Astrocyte (in vitro differentiated cells and primary cell): ENCODE results near the gene SLC39A1. TPM values are rescaled to one million over a fixed set of nuclear protein-coding genes. Genes with fewer than 3 reads are reported as not detected.
"Not testable (repeated sequence)": the region's sequence is repeated elsewhere in the genome, so short reads cannot be mapped to it uniquely, and the experiment has no call there.

Source experiments
- DNase-seq: peaks from one replicate; pipeline ENCODE4 v3.0.0-alpha.2; 2010; ENCODE audit warnings: low read depth
- FAIRE-seq: peaks from 2 replicates; lab custom pipeline; 2011; peaks lifted over from hg19 to GRCh38; lab: Jason Lieb, UNC
- H2AFZ ChIP-seq: 2 replicates; pipeline ENCODE4 v1.6.0; 2012; ENCODE audit warnings: low read depth, low read length, inconsistent platforms
- H3K27ac ChIP-seq: 2 replicates; pipeline ENCODE4 v1.5.1; 2011; ENCODE audit warnings: low read depth, low read length, inconsistent platforms
- H3K27me3 ChIP-seq: 2 replicates; pipeline ENCODE4 v1.6.0; 2011; ENCODE audit warnings: low read length, inconsistent platforms; ENCODE audit not compliant: insufficient read depth
- H3K36me3 ChIP-seq: 2 replicates; pipeline ENCODE4 v1.5.1; 2011; ENCODE audit warnings: low read length, inconsistent platforms; ENCODE audit not compliant: insufficient read depth
- H3K4me1 ChIP-seq: 2 replicates; pipeline ENCODE4 v1.5.1; 2011; ENCODE audit warnings: low read length, inconsistent platforms; ENCODE audit not compliant: insufficient read depth
- H3K4me2 ChIP-seq: 2 replicates; pipeline ENCODE4 v1.6.0; 2012; ENCODE audit warnings: low read length, inconsistent platforms
- H3K4me3 ChIP-seq: 2 replicates; pipeline ENCODE4 v1.5.1; 2011; ENCODE audit warnings: low read depth, mild to moderate bottlenecking, low read length, inconsistent platforms; ENCODE audit not compliant: insufficient read depth
- H3K79me2 ChIP-seq: 2 replicates; pipeline ENCODE4 v1.6.0; 2012; ENCODE audit warnings: mild to moderate bottlenecking, low read length, inconsistent platforms; ENCODE audit not compliant: insufficient read depth
- H3K9ac ChIP-seq: 2 replicates; pipeline ENCODE4 v1.6.0; 2012; ENCODE audit warnings: mild to moderate bottlenecking, low read length, inconsistent platforms
- H3K9me3 ChIP-seq: 2 replicates; pipeline ENCODE4 v1.5.1; 2012; ENCODE audit warnings: low read depth, mild to moderate bottlenecking, low read length, inconsistent platforms; ENCODE audit not compliant: insufficient read depth
- H4K20me1 ChIP-seq: 2 replicates; pipeline ENCODE4 v1.6.0; 2012; ENCODE audit warnings: low read length, inconsistent platforms; ENCODE audit not compliant: insufficient read depth
- H3K27ac Mint-ChIP-seq: one replicate; pipeline ENCODE4 v1.8.0; 2021; ENCODE audit warnings: mild to moderate bottlenecking, mixed read lengths; ENCODE audit not compliant: unreplicated experiment
- H3K27me3 Mint-ChIP-seq: one replicate; pipeline ENCODE4 v1.8.0; 2021; ENCODE audit warnings: low read depth, mixed read lengths; ENCODE audit not compliant: unreplicated experiment
- H3K36me3 Mint-ChIP-seq: one replicate; pipeline ENCODE4 v1.8.0; 2021; ENCODE audit warnings: low read depth, mixed read lengths; ENCODE audit not compliant: unreplicated experiment
- H3K4me1 Mint-ChIP-seq: one replicate; pipeline ENCODE4 v1.8.0; 2021; ENCODE audit warnings: low read depth, mixed read lengths; ENCODE audit not compliant: unreplicated experiment
- H3K4me3 Mint-ChIP-seq: one replicate; pipeline ENCODE4 v1.8.0; 2021; ENCODE audit warnings: mild to moderate bottlenecking, moderate library complexity, mixed read lengths; ENCODE audit not compliant: unreplicated experiment
- H3K9me3 Mint-ChIP-seq: one replicate; pipeline ENCODE4 v1.8.0; 2021; ENCODE audit warnings: mild to moderate bottlenecking, mixed read lengths; ENCODE audit not compliant: unreplicated experiment
- CTCF ChIP-seq: IDR thresholded peaks from 2 replicates; pipeline ENCODE4 v1.5.1; 2011; ENCODE audit warnings: low read depth, mild to moderate bottlenecking, inconsistent platforms, low read length, moderate library complexity; ENCODE audit not compliant: insufficient read depth
- EZH2 ChIP-seq: IDR thresholded peaks from 2 replicates; pipeline ENCODE4 v1.6.1; 2012; ENCODE audit warnings: mild to moderate bottlenecking, low read length, inconsistent platforms; ENCODE audit not compliant: insufficient read depth
- microRNA-seq: library from miRNA; unstranded; fragments of <30 nt; microRNA quantifications from one replicate; pipeline ENCODE4 v1.2.0, GENCODE V29; 2020
- total RNA-seq: library from RNA; stranded (reverse); gene quantifications from 2 replicates; pipeline ENCODE4 v1.2.1, GENCODE V29; 2021

The SLC39A1 gene
- total RNA-seq, 1 donor from 2014 or later: 91.7 TPM

- no peak for DNase-seq
- Histone ChIP-seq H3K27me3 (no peaks in the 10 kb centered on the region), H3K9me3 (no peaks in the 10 kb centered on the region), H3K9ac (no peak overlapping the region), H3K4me3 (no peak overlapping the region), H4K20me1 (peaks cover 80% of the 10 kb centered on the region), H3K79me2 (peaks cover 91% of the 10 kb centered on the region), H3K36me3 (peaks cover 4% of the 10 kb centered on the region), H3K27ac (no peak overlapping the region), H3K4me2 (no peak overlapping the region), H2AFZ (no peak overlapping the region), H3K4me1 (no peaks in the 10 kb centered on the region)
- Mint-ChIP-seq H3K36me3 (peaks cover 5% of the 10 kb centered on the region), H3K9me3 (no peaks in the 10 kb centered on the region), H3K27ac (no peak overlapping the region), H3K4me3 (no peak overlapping the region), H3K27me3 (no peaks in the 10 kb centered on the region), H3K4me1 (no peaks in the 10 kb centered on the region)
- TF ChIP-seq CTCF (no peak), EZH2 (no peak)
- no peak for FAIRE-seq
These were observed 51.0 kb downstream of the SLC39A1 start for GRCh38 chr1:153912349-153912748.

- H3K4me1 Mint-ChIP-seq, H3K9ac ChIP-seq, H3K27ac Mint-ChIP-seq, H3K36me3 Mint-ChIP-seq, DNase-seq, H3K4me3 ChIP-seq, H3K4me1 ChIP-seq, H3K27me3 ChIP-seq, H2AFZ ChIP-seq, H3K9me3 Mint-ChIP-seq, H3K4me2 ChIP-seq, H3K9me3 ChIP-seq, H3K27me3 Mint-ChIP-seq, H3K36me3 ChIP-seq, FAIRE-seq, H3K4me3 Mint-ChIP-seq, H3K27ac ChIP-seq: not testable (repeated sequence)
- Histone ChIP-seq H3K79me2 (peaks cover 90% of the 10 kb centered on the region), H4K20me1 (peaks cover 82% of the 10 kb centered on the region)
These were observed 52.8 kb downstream of the SLC39A1 start for GRCh38 chr1:153910560-153910959.

Small RNAs within 50 kb of the gene (microRNA-seq; reads per million reads assigned to microRNA genes)
- gene MIR6737: 1.6 reads per million

Other genes with a start within 250 kb of the SLC39A1 start
- gene INTS3, start 235.5 kb downstream of the SLC39A1 start, total RNA-seq: 39.5 and 40.2 TPM in 2 replicates
- 5.9 and 8.5 TPM in 2 replicates for gene SLC27A3, start 188.1 kb downstream of the SLC39A1 start, total RNA-seq
- gene GATAD2B, start 40.6 kb downstream of the SLC39A1 start, total RNA-seq: 48.4 and 56.9 TPM in 2 replicates
- 31.3 and 32.2 TPM in 2 replicates for gene DENND4B, start 16.8 kb downstream of the SLC39A1 start, total RNA-seq
- gene CRTC2, start 4.9 kb downstream of the SLC39A1 start, total RNA-seq: 38.3 and 38.4 TPM in 2 replicates
- gene CREB3L4, start 4.4 kb upstream of the SLC39A1 start, total RNA-seq: 5.3 and 6.1 TPM in 2 replicates
- gene JTB, start 14.1 kb upstream of the SLC39A1 start, total RNA-seq: 103 TPM in 2 replicates
- gene RAB13, start 22.8 kb upstream of the SLC39A1 start, total RNA-seq: 143 and 145 TPM in 2 replicates
- 1,010 and 1,149 TPM in 2 replicates for gene RPS27, start 27.2 kb upstream of the SLC39A1 start, total RNA-seq
- gene NUP210L, start 191.5 kb upstream of the SLC39A1 start, total RNA-seq: 0.07 TPM in 1 of 2 replicates, not detected in the other
- 600 and 687 TPM in 2 replicates for gene TPM3, start 228.6 kb upstream of the SLC39A1 start, total RNA-seq
- gene CFAP141, start 242.8 kb upstream of the SLC39A1 start, total RNA-seq: not detected in 2 replicates